Thoracic aorta (tissue), 2 donors: ENCODE measurements around the gene MAP1LC3B. TPM values are rescaled to one million over a fixed set of nuclear protein-coding genes. Genes with fewer than 3 reads are reported as not detected.

Experiments
- ATAC-seq: fragments of 150-250 bp; one replicate; pipeline ENCODE4 v1.8.0; 2017; ENCODE audit warnings: low read depth; ENCODE audit not compliant: insufficient number of reproducible peaks, low FRiP score
- DNase-seq: peaks from one replicate; pipeline ENCODE4 v3.0.0-alpha.2; 2020; ENCODE audit warnings: low spot score
- H3K27ac ChIP-seq, 2 donors: fragments of 200-600 bp; sonication (generic); 1 replicate in 1 of 2; 2 replicates in 1 of 2; pipeline ENCODE4 v1.5.1; 2016; ENCODE audit warnings: mild to moderate bottlenecking in 2 of 2, moderate library complexity in 2 of 2
- H3K27me3 ChIP-seq: fragments of 200-600 bp; sonication (generic); replicated peaks from 2 replicates; pipeline ENCODE4 v1.6.0; 2016; ENCODE audit warnings: mild to moderate bottlenecking; ENCODE audit not compliant: insufficient read depth
- H3K36me3 ChIP-seq: fragments of 200-600 bp; sonication (generic); one replicate; pipeline ENCODE4 v1.5.1; 2016
- H3K4me1 ChIP-seq, 2 donors: fragments of 200-600 bp; sonication (generic); 1 replicate in 1 of 2; 2 replicates in 1 of 2; pipeline versions ENCODE4 v1.5.1 to v1.6.0; 2016; ENCODE audit warnings: low read depth in 2 of 2, mild to moderate bottlenecking in 1 of 2; ENCODE audit not compliant: control insufficient read depth in 1 of 2
- H3K4me3 ChIP-seq: fragments of 200-600 bp; sonication (generic); 2 replicates; pipeline ENCODE4 v1.5.1; 2016; ENCODE audit warnings: mild to moderate bottlenecking
- H3K9me3 ChIP-seq: fragments of 200-600 bp; sonication (generic); 2 replicates; pipeline ENCODE4 v1.5.1; 2016
- total RNA-seq, 2 donors: library from RNA; depleted of rRNA; stranded (reverse); fragments of >200 nt; gene quantifications; one replicate each; pipeline versions ENCODE4 v1.1.0 to v1.2.3, GENCODE V29; 2016
- TF ChIP-seq, protein P1 (sequence below): fragments of 200-600 bp; sonication (generic); IDR thresholded peaks from one replicate; pipeline ENCODE4 v1.5.1; 2019; ENCODE audit warnings: antibody characterized with exemption

MAP1LC3B gene
- total RNA-seq, 2 donors from 2014 or later, result 65.4 to 80.4 TPM

GRCh38 chr16:87404764-87405625 lies 12.9 kb downstream of the MAP1LC3B start:
- Histone ChIP-seq H3K9me3 (no peaks in the 10 kb centered on the region), H3K27me3 (no peaks in the 10 kb centered on the region), H3K4me1 (no peaks in the 10 kb centered on the region), H3K4me3 (no peak overlapping the region), H3K27ac (no peak overlapping the region), H3K36me3 (peaks cover 53% of the 10 kb centered on the region)
- ATAC-seq (no peak), DNase-seq (no peak)
- TF ChIP-seq, protein P1, sequence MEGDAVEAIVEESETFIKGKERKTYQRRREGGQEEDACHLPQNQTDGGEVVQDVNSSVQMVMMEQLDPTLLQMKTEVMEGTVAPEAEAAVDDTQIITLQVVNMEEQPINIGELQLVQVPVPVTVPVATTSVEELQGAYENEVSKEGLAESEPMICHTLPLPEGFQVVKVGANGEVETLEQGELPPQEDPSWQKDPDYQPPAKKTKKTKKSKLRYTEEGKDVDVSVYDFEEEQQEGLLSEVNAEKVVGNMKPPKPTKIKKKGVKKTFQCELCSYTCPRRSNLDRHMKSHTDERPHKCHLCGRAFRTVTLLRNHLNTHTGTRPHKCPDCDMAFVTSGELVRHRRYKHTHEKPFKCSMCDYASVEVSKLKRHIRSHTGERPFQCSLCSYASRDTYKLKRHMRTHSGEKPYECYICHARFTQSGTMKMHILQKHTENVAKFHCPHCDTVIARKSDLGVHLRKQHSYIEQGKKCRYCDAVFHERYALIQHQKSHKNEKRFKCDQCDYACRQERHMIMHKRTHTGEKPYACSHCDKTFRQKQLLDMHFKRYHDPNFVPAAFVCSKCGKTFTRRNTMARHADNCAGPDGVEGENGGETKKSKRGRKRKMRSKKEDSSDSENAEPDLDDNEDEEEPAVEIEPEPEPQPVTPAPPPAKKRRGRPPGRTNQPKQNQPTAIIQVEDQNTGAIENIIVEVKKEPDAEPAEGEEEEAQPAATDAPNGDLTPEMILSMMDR, result no peak

GRCh38 chr16:87406495-87407088 lies 14.5 kb downstream of the MAP1LC3B start:
- DNase-seq (no peak), ATAC-seq (no peak)
- Histone ChIP-seq H3K4me3 (no peak overlapping the region), H3K4me1 (no peaks in the 10 kb centered on the region), H3K27me3 (no peaks in the 10 kb centered on the region), H3K9me3 (no peaks in the 10 kb centered on the region), H3K36me3 (peaks cover 63% of the 10 kb centered on the region), H3K27ac (no peak overlapping the region)
- TF ChIP-seq, protein P1, result no peak

DNA sequence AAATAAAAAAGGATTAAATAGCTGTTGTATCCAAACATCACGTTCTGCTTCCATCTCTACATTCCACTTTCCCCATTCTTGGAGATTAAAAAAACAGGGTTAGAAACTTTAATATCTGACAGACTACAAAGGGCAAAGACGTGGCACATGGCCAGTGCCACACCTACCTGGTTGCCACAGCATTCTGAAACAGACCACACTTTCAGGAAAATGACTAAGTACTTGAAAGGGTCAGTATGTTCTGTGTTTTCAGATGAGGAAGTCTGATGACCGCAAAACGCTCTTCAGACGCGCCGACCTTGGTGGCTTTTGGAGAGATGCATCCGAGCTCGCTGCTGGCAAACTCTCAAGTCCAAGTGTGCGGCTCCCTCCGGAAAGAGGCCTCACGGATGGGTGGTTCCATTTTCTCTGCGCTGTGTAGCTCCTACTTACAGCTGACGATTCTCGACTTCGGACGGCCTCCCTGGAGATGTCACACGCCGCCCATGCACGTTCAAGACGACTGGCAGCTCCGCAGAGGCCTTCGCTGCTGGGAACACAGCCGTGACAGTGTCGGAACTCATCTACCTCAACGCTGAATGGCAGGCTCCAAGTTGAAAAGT lies 15.5 kb downstream of the MAP1LC3B start:
- ATAC-seq, result no peak
- peak overlapping the region in 1 of 2 donors; percentile 0 for H3K27ac ChIP-seq
- no peak overlapping the region for H3K4me3 ChIP-seq
- peaks cover 73% of the 10 kb centered on the region for H3K36me3 ChIP-seq
- no peaks in the 10 kb centered on the region for H3K4me1 ChIP-seq
- H3K9me3 ChIP-seq, result no peaks in the 10 kb centered on the region
- no peak for DNase-seq
- no peaks in the 10 kb centered on the region for H3K27me3 ChIP-seq
- TF ChIP-seq, protein P1, result no peak

DNA sequence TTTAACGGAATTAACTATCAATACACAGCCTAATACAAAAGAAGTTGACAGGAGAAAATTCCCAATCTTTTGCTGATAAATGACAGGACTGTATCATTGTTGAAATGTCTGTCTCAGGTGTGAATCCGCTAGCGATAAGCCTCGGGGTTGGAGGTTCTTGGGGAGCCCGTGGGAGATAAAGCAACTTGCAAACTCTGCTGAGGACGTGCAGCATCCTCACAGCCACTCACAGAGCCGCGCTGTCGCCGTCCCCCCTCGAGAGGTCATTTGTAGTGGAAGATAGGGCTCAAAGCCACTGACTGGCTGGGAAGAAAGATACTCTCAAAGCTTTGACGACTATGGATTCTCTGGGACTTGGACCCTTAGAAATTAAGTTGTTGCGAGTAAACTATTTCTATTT lies 17.0 kb downstream of the MAP1LC3B start:
- no peaks in the 10 kb centered on the region for H3K9me3 ChIP-seq
- no peaks in the 10 kb centered on the region for H3K27me3 ChIP-seq
- no peak overlapping the region for H3K4me3 ChIP-seq
- peaks cover 78% of the 10 kb centered on the region for H3K36me3 ChIP-seq
- ATAC-seq, result no peak
- TF ChIP-seq, protein P1, result no peak
- H3K4me1 ChIP-seq, result no peaks in the 10 kb centered on the region
- H3K27ac ChIP-seq, result no peak overlapping the region
- no peak for DNase-seq

GRCh38 chr16:87409781-87410180 lies 17.6 kb downstream of the MAP1LC3B start:
- no peak for DNase-seq

More at GRCh38 chr16:87409781-87410180, 17.6 kb downstream of the MAP1LC3B start:
- no peak overlapping the region for H3K27ac ChIP-seq
- no peak overlapping the region for H3K4me3 ChIP-seq
- no peaks in the 10 kb centered on the region for H3K9me3 ChIP-seq
- H3K36me3 ChIP-seq, result peaks cover 79% of the 10 kb centered on the region
- H3K4me1 ChIP-seq, result no peaks in the 10 kb centered on the region
- no peaks in the 10 kb centered on the region for H3K27me3 ChIP-seq
- no peak for ATAC-seq
- TF ChIP-seq, protein P1, result no peak
